RPMI8226 (cell line): ENCODE results near the gene ACP1.

Experiments
- DNase-seq: peaks from one replicate; pipeline ENCODE4 v3.0.0-alpha.2; 2015

Gene ACP1

DNA sequence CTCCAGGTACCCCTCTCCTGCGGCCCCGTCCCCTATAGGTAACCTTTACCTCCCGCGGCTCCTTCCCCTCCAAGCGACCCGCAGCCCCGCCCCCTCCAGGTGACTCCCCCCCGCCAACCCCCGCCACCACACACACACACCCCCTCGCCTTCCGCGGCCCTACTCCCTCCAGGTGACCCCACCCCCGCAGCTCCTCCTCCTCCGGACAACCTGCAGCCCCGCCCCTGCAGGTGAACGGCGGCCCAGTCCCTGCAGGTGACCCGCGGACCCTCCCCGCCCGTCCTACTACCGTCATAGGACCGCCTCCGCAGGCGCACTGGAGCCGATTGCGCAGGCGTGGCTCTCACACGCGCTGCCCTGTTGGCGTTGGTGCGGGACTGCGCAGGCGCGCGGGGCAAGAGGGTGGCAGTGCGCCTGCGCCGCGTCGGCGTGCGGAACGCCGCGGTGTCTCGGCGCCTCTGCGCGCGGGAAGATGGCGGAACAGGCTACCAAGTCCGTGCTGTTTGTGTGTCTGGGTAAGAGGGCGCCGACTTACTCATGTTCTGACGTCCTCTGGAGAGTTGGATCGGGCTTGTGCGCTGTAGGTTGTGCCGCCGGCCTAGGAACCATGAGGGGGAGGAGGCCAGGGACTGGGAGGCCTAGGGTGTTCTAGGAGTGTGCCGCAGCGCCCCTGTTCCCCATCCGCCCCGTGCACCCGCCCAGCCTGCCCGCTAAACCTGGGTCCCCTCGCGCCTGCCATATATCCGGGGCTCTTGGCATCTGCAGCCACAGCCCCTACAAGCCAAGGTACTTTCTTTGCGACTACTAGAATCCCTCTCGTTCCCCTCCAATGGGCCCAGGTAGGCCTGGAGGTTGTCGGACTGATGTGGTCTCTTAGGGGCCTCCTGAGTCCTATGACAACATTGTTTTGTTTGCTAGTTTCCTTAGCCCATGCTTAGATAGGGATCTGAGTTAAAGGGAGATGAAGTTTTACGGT is at the start of gene ACP1:
ACP1 (plus strand) TSS at position 455 of the 976 bp plus-strand sequence; CDS start at position 473, 18 bp downstream.
- DNase-seq, result peak; percentile 98

DNA sequence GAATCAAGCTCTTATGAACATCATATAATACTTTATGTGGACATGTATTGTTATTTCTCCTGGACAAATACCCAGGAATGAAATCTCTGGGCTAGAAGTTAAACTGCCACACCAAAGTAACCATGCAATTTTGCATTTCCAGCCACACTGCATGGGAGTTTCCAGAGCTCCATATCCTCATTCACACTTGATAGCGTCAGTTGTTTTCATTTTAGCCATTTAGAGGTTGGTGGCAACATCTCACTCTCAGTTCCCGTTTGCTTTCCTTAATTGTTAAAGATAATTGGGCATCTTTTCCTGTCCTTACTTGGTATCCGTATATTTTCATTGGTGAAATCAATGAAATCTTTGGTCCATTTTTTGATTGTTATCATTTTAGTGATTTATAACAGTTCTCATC is 48.7 kb upstream of the ACP1 start:
- DNase-seq, result no peak

DNA sequence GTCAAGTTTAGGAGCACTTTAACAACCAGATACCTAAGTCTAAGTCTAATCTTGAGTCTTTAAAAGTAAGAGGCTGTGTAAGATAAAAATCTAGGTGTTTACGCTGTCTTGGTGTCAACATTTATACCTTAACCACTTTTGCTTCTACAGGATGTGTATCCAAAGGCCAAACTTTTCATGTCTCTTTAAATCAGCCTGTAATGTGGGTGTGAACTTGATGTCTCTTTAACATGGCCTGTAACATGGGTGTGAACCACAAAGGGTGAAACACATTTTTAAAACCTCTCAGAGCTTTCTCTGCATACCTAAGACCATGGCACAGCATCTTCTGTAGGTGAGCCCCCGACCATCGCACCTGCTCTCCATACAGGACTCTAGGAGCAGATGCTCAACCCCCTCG is 41.3 kb upstream of the ACP1 start:
- no peak for DNase-seq

DNA sequence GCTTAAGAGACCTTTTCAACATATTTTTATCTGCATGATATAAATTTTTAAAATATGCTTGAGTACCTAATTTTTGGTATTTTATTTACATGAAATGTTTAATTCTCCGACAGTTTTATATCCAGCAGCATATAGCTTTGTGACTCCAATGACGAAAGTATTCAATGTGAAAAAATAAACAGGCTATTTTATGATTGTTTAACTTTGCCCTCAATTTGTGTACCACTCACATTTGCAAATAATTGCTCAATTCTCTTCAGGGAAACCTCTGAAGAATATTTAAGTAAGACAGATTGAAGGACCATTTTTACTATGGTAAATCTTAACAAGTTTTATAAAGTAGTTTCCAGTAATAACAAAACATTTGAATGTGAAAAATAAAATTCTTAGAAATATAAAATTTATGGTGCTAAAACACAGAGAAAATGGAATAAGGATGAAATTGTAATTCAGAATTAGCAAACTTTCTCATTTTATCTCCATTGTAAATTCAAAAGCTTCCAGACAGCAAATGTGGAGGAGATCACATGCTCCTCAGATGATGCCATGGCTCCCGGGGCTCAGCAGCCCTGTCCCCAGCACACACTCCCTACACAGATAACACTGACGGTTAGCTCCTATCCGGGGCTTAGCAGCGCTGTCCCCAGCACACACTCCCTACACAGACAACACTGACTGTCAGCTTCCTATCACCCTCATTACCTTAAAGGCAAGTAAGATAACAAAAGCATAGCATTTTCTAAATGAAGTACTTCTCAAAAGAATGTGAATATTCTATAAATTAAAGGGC is 40.6 kb upstream of the ACP1 start:
- no peak for DNase-seq

- DNase-seq, result no peak
These were observed 36.6 kb upstream of the ACP1 start for GRCh38 chr2:228115-228514.

GRCh38 chr2:228518-229278 is 36.0 kb upstream of the ACP1 start:
- DNase-seq, result no peak

DNA sequence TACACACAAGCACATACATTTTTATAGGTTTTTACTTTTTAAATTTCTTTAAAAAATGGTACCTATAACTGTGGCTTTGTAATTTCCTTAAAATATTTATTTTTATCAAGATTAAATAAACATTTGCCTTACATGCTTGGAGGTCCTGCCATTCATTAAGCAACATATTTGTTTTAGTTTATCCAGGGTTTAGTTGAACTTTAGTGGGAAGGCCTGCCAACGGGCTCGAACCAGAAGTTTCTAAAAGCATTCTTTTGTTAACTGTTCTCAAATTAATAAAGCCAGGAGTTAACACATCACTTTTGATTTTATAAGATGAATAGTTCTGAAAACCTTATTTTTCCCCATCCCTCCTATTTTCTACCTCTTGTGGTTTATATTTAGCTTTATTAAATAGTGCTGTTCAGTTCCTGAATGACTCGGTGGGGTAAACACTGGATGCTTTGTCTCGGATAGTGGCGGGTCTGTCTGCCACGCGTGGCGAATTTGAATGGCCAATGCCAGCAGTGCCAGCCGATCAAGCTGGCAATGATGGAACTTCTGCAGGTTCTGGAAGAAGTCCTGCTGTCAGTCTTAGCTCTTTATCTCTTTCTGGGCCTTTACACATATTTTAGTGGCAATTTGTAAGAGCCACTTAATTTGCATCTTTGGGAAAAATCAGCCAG is 33.1 kb upstream of the ACP1 start:
- DNase-seq, result no peak

DNA sequence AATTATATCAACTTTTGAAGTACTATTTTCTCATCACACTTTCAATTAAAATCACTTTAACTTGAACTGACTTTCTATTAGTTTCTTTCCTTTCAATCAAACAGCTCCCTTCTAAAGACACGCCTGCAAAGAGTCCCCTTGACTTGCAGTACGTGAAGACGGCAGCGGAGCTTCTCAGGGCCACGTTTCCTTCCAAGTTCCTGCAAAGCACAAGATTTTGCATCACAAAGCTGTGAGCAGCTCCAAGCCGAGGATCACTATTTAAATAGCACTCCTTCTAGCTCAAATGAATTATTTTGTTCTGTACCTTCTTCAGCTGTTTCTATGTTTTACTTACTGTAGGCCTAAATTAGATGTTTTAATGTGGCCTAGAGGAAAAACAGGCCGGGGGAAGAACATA is 31.7 kb upstream of the ACP1 start:
- DNase-seq, result no peak

DNA sequence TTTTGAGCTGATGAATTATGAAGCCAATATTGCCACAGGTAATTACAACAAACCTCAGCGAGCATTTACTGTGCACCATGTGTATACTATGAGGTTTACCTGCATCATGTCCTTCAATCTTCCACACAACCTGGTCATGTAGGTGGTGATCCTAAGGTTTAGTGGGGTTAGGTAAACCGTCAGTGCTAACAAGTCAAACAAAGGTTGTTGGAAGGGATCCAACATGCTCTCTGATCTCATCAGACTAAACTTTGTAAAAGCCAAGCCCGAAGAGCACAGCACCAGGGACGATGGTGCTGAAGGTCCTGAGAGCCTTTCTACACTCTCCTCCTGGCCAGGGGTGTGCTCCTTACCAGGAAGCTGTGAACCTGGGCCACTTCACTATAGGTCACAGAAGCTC is 30.3 kb upstream of the ACP1 start:
- DNase-seq, result no peak

DNA sequence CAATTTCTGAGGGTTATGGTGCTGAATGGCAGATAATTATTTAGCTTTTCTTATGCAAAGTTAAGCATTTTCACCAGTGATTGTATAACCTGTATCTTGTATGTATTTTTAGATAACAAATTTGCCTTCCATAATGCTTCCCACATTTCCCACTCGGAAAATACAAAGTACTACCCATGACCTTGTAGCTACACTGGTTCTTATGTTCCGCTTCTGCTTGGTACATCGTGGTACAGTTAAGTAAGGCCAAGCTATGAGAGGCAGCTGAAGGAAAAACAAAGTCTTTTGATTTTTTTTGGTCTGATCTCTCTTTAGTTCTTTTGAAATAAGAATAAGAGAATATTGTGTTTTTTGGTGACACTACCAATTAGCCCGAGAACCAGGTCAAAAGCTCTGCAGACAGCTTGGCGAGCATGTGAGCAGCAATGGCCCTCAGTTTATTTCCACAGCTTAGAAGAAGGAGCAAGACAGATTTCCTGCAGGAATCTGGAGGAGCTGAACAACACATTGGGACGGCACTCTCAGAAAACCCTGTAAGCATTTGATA is 27.7 kb upstream of the ACP1 start:
- DNase-seq, result no peak

DNA sequence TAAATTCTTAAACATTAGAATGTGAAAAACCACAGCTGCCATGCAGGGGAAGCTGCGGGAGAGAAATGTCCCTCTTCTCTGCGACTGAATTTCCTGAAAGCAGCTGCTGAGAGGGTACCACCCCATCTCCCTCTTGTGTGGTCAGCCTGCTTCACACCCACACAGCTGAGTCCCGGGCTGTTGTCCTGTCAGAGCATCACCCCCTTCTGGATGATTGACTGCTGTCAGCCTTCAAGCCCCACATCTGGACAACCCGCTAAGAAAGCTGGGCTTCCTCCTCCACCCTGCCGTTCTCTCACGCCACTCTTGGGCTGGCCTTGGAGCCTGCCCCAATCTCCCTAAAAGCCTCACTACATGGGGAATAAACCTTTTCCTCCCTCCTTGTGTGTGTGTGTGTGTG is 26.9 kb upstream of the ACP1 start:
- no peak for DNase-seq

DNA sequence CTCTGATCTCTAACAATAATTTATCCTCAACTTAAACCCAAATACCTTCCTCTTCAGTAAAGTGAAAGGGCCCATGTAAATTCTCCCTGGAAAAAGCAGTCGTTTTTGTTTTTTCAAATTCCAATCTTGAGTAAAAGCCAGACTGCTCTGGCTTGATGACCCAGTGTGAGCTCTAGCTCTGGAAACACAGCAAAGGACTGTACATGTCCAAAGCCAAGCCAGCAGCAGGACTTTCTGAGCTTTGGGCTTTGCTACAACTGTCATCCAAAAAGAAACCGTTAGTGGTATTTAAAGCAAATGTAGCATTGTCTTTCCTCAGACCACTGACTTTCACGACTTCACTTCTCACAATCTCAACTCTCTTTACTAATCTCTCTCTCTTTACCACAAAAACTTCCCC is 26.3 kb upstream of the ACP1 start:
- no peak for DNase-seq

DNA sequence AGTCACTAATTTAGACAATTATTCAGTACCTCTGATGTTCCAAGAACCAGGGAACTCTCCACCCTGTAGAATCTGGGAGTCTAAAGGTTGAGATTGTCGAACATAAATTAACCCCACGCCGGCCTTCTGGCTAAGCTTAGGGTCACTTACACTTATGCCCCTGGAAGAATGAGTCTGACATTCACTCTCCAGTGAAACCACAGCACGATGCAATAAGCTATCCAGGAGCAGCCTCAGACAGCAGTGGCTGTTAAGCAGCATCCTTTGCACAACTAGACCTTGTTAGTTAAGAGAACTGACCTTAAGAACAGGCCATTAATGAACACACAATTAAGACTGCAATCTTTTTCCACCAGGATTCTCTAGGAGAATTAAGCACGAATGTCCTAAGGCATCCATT is 25.9 kb upstream of the ACP1 start:
- no peak for DNase-seq

DNA sequence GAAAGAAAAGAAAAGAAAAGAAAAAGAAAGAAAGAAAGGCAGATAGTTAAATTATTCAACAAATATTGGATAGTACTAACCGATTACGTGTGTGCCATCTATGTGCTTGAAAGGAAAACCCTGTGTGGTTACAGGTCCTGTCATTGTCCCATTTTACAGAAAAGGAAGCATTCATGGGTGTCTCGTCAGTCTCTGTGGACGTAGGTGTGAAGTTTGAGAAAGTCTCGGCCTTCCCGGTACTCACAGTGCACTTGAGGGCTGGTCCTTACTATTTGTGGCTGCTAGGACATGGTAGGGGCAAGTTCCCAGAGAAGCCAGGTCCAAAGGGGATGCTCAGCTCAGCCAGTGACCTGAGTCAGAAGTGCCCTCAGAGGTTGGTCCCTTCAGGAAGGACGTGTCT is 20.2 kb upstream of the ACP1 start:
- DNase-seq, result no peak

DNA sequence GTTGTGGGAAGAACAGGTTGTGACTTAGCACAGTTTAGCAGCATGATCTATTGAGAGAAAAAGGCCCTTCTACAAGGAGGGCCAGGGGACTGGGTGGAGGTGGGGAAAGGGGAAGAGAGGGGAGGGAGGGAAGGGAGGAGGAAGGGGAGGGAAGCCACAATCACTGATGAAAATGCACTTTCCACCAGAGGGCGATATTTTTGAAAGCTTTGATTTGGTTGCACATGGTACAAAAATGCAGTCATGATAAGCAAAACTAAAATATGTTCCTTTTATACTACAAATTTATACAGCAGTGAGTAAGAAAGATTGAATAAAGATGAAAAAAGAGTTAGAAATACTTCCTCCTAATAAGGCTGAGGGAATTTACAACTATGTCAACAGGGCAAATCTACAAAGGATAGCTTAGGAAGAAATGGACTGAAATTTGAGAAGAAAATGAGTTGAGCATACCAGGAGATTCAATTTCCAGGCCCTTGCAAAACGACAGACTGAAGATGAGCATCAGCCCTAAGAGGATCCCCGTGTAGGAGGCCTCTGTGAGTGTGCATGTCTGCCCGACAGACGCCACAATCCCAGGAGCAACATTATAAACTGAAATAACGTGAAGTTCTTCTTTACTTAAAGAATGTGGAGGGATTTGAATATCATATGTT is 18.1 kb upstream of the ACP1 start:
- peak; percentile 68 for DNase-seq

DNA sequence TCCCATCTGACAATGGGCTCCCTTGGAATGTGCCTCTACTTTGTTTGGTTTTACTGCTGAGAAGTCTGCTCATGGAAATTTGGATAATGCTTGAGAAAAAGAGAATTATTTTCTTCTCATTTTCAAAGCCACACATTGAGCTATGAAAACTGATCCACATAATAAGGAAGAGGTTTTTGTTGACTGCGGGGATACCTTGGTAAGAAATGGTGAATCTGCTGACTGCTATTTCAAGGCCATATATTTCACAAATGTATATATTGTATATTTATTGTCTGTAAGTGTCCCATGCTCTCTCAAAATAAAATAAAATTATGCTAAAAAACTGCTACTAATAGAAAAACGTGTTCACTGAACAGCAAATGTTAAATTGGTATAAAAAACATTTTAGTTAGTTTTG is 16.0 kb upstream of the ACP1 start:
- no peak for DNase-seq

- no peak for DNase-seq
These were observed 15.2 kb upstream of the ACP1 start for GRCh38 chr2:249538-250042.

DNA sequence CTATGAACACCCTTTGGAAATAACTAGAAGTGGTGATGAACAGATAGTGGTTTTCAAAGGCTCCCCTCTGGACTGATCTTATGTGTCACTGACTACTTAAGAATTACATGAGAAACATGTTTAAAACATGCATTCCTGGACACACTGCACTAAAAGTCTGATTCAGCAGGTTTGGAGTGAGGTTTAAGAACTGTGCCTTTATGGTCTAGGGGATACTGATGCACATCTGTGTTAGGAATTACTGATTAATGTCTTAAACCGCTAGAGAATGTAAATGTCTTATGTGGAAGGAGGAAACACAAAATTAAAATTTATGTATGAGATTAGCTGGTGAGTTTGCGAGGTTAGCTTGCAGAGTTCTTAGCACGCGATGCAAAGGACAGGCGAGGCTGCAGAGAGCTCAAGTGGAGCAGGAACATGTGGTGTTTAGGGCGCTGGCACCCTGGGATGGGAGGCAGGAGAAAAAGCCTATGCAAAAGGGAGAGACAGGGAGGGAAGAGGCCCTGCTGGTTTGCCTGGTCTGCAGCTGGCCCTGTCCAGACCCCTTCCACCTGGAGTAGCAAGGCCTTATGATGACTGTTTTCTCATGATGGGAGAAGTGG is 12.6 kb upstream of the ACP1 start:
- no peak for DNase-seq

- DNase-seq, result no peak
These were observed 11.5 kb upstream of the ACP1 start for GRCh38 chr2:253202-253638.

GRCh38 chr2:254241-254640 is 10.5 kb upstream of the ACP1 start:
- no peak for DNase-seq

GRCh38 chr2:255195-255594 is 9.6 kb upstream of the ACP1 start:
- DNase-seq, result no peak
